A673 (cell line): ENCODE results near the gene MRTFA. TPM values are rescaled to one million over a fixed set of nuclear protein-coding genes. Genes with fewer than 3 reads are reported as not detected.

ENCODE experiments used
- BruUV-seq: library from RNA; stranded (reverse); fragments of 400-500 nt; replicated peaks from 2 replicates; lab custom pipeline; 2021; lab: Mats Ljungman, UMichigan
- CTCF ChIA-PET: fragments of 300-600 bp; sonication (Branson Sonifier 250); formaldehyde crosslinking; loops from one replicate; lab custom pipeline; 2022; ENCODE audit warnings: antibody characterized with exemption; lab: Charles Lee
- POLR2A ChIA-PET: fragments of 300-600 bp; sonication (Branson Sonifier 250); formaldehyde crosslinking; loops from one replicate; lab custom pipeline; 2022; ENCODE audit warnings: antibody characterized with exemption; ENCODE audit not compliant: low non-redundant PET; lab: Charles Lee
- DNase-seq: peaks from one replicate; pipeline ENCODE4 v3.0.0-alpha.2; 2015; ENCODE audit warnings: low spot score
- H3K27ac ChIP-seq: fragments of 200-600 bp; sonication (generic); 2 replicates; pipeline ENCODE4 v1.5.1; 2016; ENCODE audit warnings: mixed run types, low read depth, mild to moderate bottlenecking, mixed read lengths, antibody characterized with exemption, low read length; ENCODE audit not compliant: poor library complexity, severe bottlenecking
- H3K27me3 ChIP-seq: fragments of 200-600 bp; sonication (generic); replicated peaks from 2 replicates; pipeline ENCODE4 v1.6.1; 2017; ENCODE audit warnings: mixed run types, low read depth, mild to moderate bottlenecking, mixed read lengths, antibody characterized with exemption, low read length; ENCODE audit not compliant: insufficient read depth, poor library complexity
- H3K36me3 ChIP-seq: fragments of 200-600 bp; sonication (generic); 2 replicates; pipeline ENCODE4 v1.6.1; 2016; ENCODE audit warnings: mixed run types, mild to moderate bottlenecking, mixed read lengths, antibody characterized with exemption, low read length; ENCODE audit not compliant: insufficient read depth, poor library complexity, severe bottlenecking
- H3K4me1 ChIP-seq: fragments of 200-600 bp; sonication (generic); 2 replicates; pipeline ENCODE4 v1.6.1; 2017; ENCODE audit warnings: mixed run types, mild to moderate bottlenecking, mixed read lengths, antibody characterized with exemption, low read length; ENCODE audit not compliant: insufficient read depth, poor library complexity, severe bottlenecking
- H3K4me3 ChIP-seq: fragments of 200-600 bp; sonication (generic); 2 replicates; pipeline ENCODE4 v1.5.1; 2016; ENCODE audit warnings: low read depth, mixed run types, mild to moderate bottlenecking, mixed read lengths, low read length; ENCODE audit not compliant: poor library complexity, severe bottlenecking
- H3K9me3 ChIP-seq: fragments of 200-600 bp; sonication (generic); 2 replicates; pipeline ENCODE4 v1.6.1; 2016; ENCODE audit warnings: mixed run types, low read depth, mild to moderate bottlenecking, mixed read lengths, antibody characterized with exemption, low read length; ENCODE audit not compliant: poor library complexity, severe bottlenecking
- CTCF ChIP-seq: fragments of 300-800, 200-600 bp; sonication (generic); conservative IDR thresholded peaks from 2 replicates; pipeline ENCODE4 v1.5.1; 2017; ENCODE audit warnings: low read depth, mild to moderate bottlenecking, antibody characterized with exemption, low read length, moderate library complexity, mixed read lengths
- EZH2 ChIP-seq: fragments of 200-600 bp; sonication (generic); IDR thresholded peaks from 2 replicates; pipeline ENCODE4 v1.6.1; 2017; ENCODE audit warnings: borderline replicate concordance, low read depth, mild to moderate bottlenecking, mixed read lengths, antibody characterized with exemption, low read length; ENCODE audit not compliant: poor library complexity, severe bottlenecking
- intact Hi-C: fragments of 100-400 bp; cut with micrococcal nuclease; formaldehyde crosslinking; loops from one replicate; pipeline ENCODE4 v1.10.0; 2022; ENCODE audit not compliant: unreplicated experiment
- total RNA-seq: library from RNA; stranded (reverse); gene quantifications from 2 replicates; pipeline ENCODE4 v1.2.3, GENCODE V29; 2021

MRTFA gene
- total RNA-seq, 1 experiment from 2014 or later, result 35.8 TPM

- intact Hi-C loops, result no loop called here
- no peaks in the 10 kb centered on the region for H3K4me1 ChIP-seq
- H3K27me3 ChIP-seq, result no peaks in the 10 kb centered on the region
- no TSS peak for BruUV-seq
- H3K9me3 ChIP-seq, result no peaks in the 10 kb centered on the region
- H3K4me3 ChIP-seq, result no peak overlapping the region
- peaks cover 81% of the 10 kb centered on the region for H3K36me3 ChIP-seq
- no peak overlapping the region for H3K27ac ChIP-seq
- POLR2A ChIA-PET, result no interaction called here
- CTCF ChIA-PET, result no interaction called here
- TF ChIP-seq CTCF (no peak), EZH2 (no peak)
- no peak for DNase-seq
These were observed 272.1 kb downstream of the MRTFA start for GRCh38 chr22:40364431-40364830.

GRCh38 chr22:40363059-40363458 is 273.5 kb downstream of the MRTFA start:
- POLR2A ChIA-PET, result interaction anchor here (0.7 kb wide), 1 partner anchor 53 kb away, joined by 3 read pairs; no protein-coding TSS in a partner anchor
- Histone ChIP-seq H3K36me3 (peaks cover 95% of the 10 kb centered on the region), H3K27ac (no peak overlapping the region), H3K9me3 (no peaks in the 10 kb centered on the region), H3K4me1 (no peaks in the 10 kb centered on the region), H3K4me3 (no peak overlapping the region), H3K27me3 (no peaks in the 10 kb centered on the region)
- CTCF ChIA-PET, result no interaction called here
- intact Hi-C loops, result no loop called here
- BruUV-seq, result no TSS peak
- DNase-seq, result no peak
- TF ChIP-seq EZH2, result no peak
- no peak for TF ChIP-seq CTCF

GRCh38 chr22:40361100-40361499 is 275.4 kb downstream of the MRTFA start:
- Histone ChIP-seq H3K27ac (no peak overlapping the region), H3K9me3 (no peaks in the 10 kb centered on the region), H3K4me1 (no peaks in the 10 kb centered on the region), H3K4me3 (no peak overlapping the region), H3K36me3 (peaks cover 89% of the 10 kb centered on the region), H3K27me3 (no peaks in the 10 kb centered on the region)
- intact Hi-C loops, result no loop called here
- no peak for DNase-seq
- no peak for TF ChIP-seq EZH2
- TF ChIP-seq CTCF, result no peak
- POLR2A ChIA-PET, result no interaction called here
- no TSS peak for BruUV-seq
- CTCF ChIA-PET, result no interaction called here

Other genes with a start within 250 kb of the MRTFA start
- gene MCHR1, start 42.8 kb upstream of the MRTFA start, total RNA-seq, result not detected in 2 replicates
- 42.7 and 51.6 TPM in 2 replicates for gene SLC25A17, start 182.6 kb upstream of the MRTFA start, total RNA-seq
- 337 and 365 TPM in 2 replicates for gene ST13, start 219.9 kb upstream of the MRTFA start, total RNA-seq
- 30.3 and 31.3 TPM in 2 replicates for gene XPNPEP3, start 220.4 kb upstream of the MRTFA start, total RNA-seq
- gene DNAJB7, start 225.4 kb upstream of the MRTFA start, total RNA-seq, result not detected in 2 replicates